Naive thymus-derived CD4-positive, alpha-beta T cell (primary cell): Measurements from ENCODE around the gene ELAVL4. TPM values are rescaled to one million over a fixed set of nuclear protein-coding genes. Genes with fewer than 3 reads are reported as not detected.

ENCODE experiments used
- ATAC-seq: fragments of 150-1000 bp; cut with Tn5 transposase; 2 replicates; pipeline ENCODE4 v1.10.0; 2021; ENCODE audit warnings: mild to moderate bottlenecking, moderate library complexity
- CTCF ChIA-PET: fragments of 350-600 bp; sonication (Branson Sonifier 250); formaldehyde crosslinking; loops from one replicate; lab custom pipeline; 2021; ENCODE audit warnings: antibody characterized with exemption; lab: Charles Lee
- POLR2A ChIA-PET: fragments of 350-600 bp; sonication (Branson Sonifier 250); formaldehyde crosslinking; loops from one replicate; lab custom pipeline; 2021; ENCODE audit warnings: antibody characterized with exemption, inconsistent platforms; lab: Charles Lee
- DNase-seq, 9 donors: peaks; one replicate each; pipeline versions ENCODE4 v3.0.0 to v3.0.0-alpha.2; 2020 to 2022; ENCODE audit warnings: mixed read lengths in 1 of 9
- H3K27ac ChIP-seq: one replicate; pipeline ENCODE4 v1.7.0; 2013; ENCODE audit warnings: mild to moderate bottlenecking, low read depth, low read length, moderate library complexity
- H3K27me3 ChIP-seq, 2 donors: one replicate each; pipeline ENCODE4 v1.7.0; 2013; ENCODE audit warnings: low read length in 2 of 2, mild to moderate bottlenecking in 2 of 2, moderate library complexity in 2 of 2; ENCODE audit not compliant: control insufficient read depth in 2 of 2, insufficient read depth in 2 of 2
- H3K36me3 ChIP-seq, 3 experiments: 1 replicate in 2 of 3; 2 replicates in 1 of 3; pipeline ENCODE4 v1.7.0; 2013; ENCODE audit warnings: low read length in 3 of 3, mild to moderate bottlenecking in 3 of 3, moderate library complexity in 1 of 3; ENCODE audit not compliant: insufficient read depth in 3 of 3, control insufficient read depth in 2 of 3
- H3K4me1 ChIP-seq, 2 donors: one replicate each; pipeline ENCODE4 v1.7.0; 2013; ENCODE audit warnings: low read length in 2 of 2, mild to moderate bottlenecking in 2 of 2, moderate library complexity in 1 of 2; ENCODE audit not compliant: control insufficient read depth in 2 of 2, insufficient read depth in 2 of 2
- H3K4me3 ChIP-seq: 2 replicates; pipeline ENCODE4 v1.7.0; 2013; ENCODE audit warnings: mild to moderate bottlenecking, low read length
- H3K9me3 ChIP-seq, 3 experiments: 1 replicate in 2 of 3; 2 replicates in 1 of 3; pipeline ENCODE4 v1.7.0; 2013; ENCODE audit warnings: low read length in 3 of 3; ENCODE audit not compliant: control insufficient read depth in 2 of 3
- H3K27ac Mint-ChIP-seq, 9 donors: one replicate each; pipeline ENCODE4 v1.8.0; 2020 to 2022; ENCODE audit warnings: mixed read lengths in 9 of 9, mild to moderate bottlenecking in 8 of 9, moderate library complexity in 5 of 9, inconsistent platforms in 2 of 9
- H3K27me3 Mint-ChIP-seq, 5 donors: one replicate each; pipeline ENCODE4 v1.8.0; 2021 to 2022; ENCODE audit warnings: mixed read lengths in 5 of 5, mild to moderate bottlenecking in 1 of 5
- H3K36me3 Mint-ChIP-seq, 5 donors: one replicate each; pipeline ENCODE4 v1.8.0; 2020 to 2022; ENCODE audit warnings: mixed read lengths in 5 of 5, mild to moderate bottlenecking in 3 of 5, inconsistent platforms in 1 of 5
- H3K4me1 Mint-ChIP-seq, 7 donors: one replicate each; pipeline ENCODE4 v1.8.0; 2020 to 2022; ENCODE audit warnings: mixed read lengths in 7 of 7, mild to moderate bottlenecking in 3 of 7, inconsistent platforms in 1 of 7
- H3K4me3 Mint-ChIP-seq, 10 donors: one replicate each; pipeline ENCODE4 v1.8.0; 2020 to 2022; ENCODE audit warnings: mild to moderate bottlenecking in 10 of 10, mixed read lengths in 10 of 10, moderate library complexity in 6 of 10, inconsistent platforms in 2 of 10
- H3K9me3 Mint-ChIP-seq, 11 donors: one replicate each; pipeline ENCODE4 v1.8.0; 2020 to 2022; ENCODE audit warnings: mixed read lengths in 11 of 11, mild to moderate bottlenecking in 4 of 11, inconsistent platforms in 1 of 11, moderate library complexity in 1 of 11
- intact Hi-C, 2 donors: fragments of 100-400 bp; cut with micrococcal nuclease; formaldehyde crosslinking; loops; one replicate each; pipeline ENCODE4 v1.15.1; 2023
- polyA plus RNA-seq, 2 donors: library from polyadenylated mRNA; unstranded; fragments of 300-500 nt; fragmentation: Illumina TruSeq; gene quantifications; one replicate each; pipeline ENCODE4 v1.2.3, GENCODE V29; 2021
- total RNA-seq, 6 experiments: library from RNA in 5 of 6; stranded (reverse) in 5 of 6; gene quantifications; 1 replicate in 5 of 6; 2 replicates in 1 of 6; pipeline ENCODE4 v1.2.3 and lab custom pipeline; 2021 to 2026

ELAVL4 gene
- total and polyA plus RNA-seq, 7 experiments from 2014 or later: 0.76 TPM; not detected in 6

DNA sequence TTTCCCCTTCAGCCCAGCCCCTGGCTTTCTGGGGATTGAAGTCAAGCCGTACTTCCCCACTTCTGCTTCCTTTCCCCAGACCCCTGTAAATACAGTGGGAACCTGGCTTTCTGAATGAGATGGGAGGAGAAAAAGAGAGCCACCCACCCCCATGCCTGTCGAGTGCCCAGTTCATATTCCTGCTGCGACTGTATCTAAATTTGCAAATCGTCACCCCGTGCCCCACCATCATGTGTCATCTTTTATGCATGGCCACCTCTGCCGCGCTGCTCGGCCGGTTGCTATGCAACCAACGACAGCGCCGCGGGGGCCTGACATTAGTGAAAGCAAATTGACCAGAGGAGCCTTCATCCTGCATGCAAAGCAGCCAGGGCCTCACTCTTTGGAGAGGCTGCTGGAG, 143.0 kb downstream of the ELAVL4 start:
- DNase-seq: no peak

DNA sequence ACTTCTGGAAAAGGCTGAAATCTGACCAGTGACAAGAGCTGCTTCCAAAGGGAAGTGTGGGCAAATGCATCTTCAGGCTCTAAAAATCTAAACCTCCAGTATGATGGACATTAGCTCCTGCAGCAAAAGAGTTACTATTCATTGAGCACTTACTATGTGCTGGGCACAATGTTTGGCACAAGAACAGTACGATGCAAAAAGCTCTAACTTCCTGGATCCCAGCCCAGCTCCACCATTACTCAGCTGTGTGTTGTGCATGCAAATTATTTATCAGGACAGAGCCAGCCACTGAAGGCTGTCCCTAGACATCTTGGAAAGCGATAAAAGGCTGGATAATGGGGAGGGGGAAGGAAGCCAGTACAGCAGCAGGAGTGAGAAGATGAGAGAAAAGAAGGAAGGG, 143.5 kb downstream of the ELAVL4 start:
- no peak for DNase-seq
- H3K9me3 Mint-ChIP-seq: peaks cover 0 to 3% (median 0%) of the 10 kb centered on the region in 11 donors
- intact Hi-C loops: no loop called here
- peaks cover 0 to 3% (median 0%) of the 10 kb centered on the region in 5 donors for H3K36me3 Mint-ChIP-seq
- peaks cover 0 to 3% (median 0%) of the 10 kb centered on the region in 7 donors for H3K4me1 Mint-ChIP-seq
- Histone ChIP-seq H3K4me3 (no peak overlapping the region), H3K27ac (no peak overlapping the region), H3K4me1 (no peaks in the 10 kb centered on the region), H3K9me3 (no peaks in the 10 kb centered on the region), H3K27me3 (no peaks in the 10 kb centered on the region), H3K36me3 (no peaks in the 10 kb centered on the region)
- no peak for ATAC-seq
- no peak overlapping the region for H3K27ac Mint-ChIP-seq
- peaks cover 5 to 40% (median 24%) of the 10 kb centered on the region in 5 donors for H3K27me3 Mint-ChIP-seq
- ChIA-PET POLR2A (no interaction called here), CTCF (no interaction called here)
- H3K4me3 Mint-ChIP-seq: no peak overlapping the region

More for the DNA sequence above, 143.0 kb downstream of the ELAVL4 start:
- Histone ChIP-seq H3K27ac (no peak overlapping the region), H3K4me1 (no peaks in the 10 kb centered on the region), H3K4me3 (no peak overlapping the region), H3K27me3 (no peaks in the 10 kb centered on the region), H3K36me3 (no peaks in the 10 kb centered on the region), H3K9me3 (no peaks in the 10 kb centered on the region)
- no peak overlapping the region for H3K4me3 Mint-ChIP-seq
- H3K36me3 Mint-ChIP-seq: peaks cover 0 to 3% (median 0%) of the 10 kb centered on the region in 5 donors
- POLR2A ChIA-PET: no interaction called here
- no peak for ATAC-seq
- no peak overlapping the region for H3K27ac Mint-ChIP-seq
- peaks cover 0 to 2% (median 0%) of the 10 kb centered on the region in 11 donors for H3K9me3 Mint-ChIP-seq
- CTCF ChIA-PET: no interaction called here
- peaks cover 5 to 40% (median 24%) of the 10 kb centered on the region in 5 donors for H3K27me3 Mint-ChIP-seq
- intact Hi-C loops: no loop called here
- peaks cover 0 to 3% (median 0%) of the 10 kb centered on the region in 7 donors for H3K4me1 Mint-ChIP-seq

Other genes starting within 250 kb of the ELAVL4 start
- gene AGBL4, start 85.0 kb upstream of the ELAVL4 start, total RNA-seq: under 1 TPM in 1 of 5 experiments, not detected in 4; 0.27 TPM
- not detected for gene AGBL4, start 85.0 kb upstream of the ELAVL4 start, polyA plus RNA-seq